ENCODE data around the gene SCGB2A2.

DNA sequence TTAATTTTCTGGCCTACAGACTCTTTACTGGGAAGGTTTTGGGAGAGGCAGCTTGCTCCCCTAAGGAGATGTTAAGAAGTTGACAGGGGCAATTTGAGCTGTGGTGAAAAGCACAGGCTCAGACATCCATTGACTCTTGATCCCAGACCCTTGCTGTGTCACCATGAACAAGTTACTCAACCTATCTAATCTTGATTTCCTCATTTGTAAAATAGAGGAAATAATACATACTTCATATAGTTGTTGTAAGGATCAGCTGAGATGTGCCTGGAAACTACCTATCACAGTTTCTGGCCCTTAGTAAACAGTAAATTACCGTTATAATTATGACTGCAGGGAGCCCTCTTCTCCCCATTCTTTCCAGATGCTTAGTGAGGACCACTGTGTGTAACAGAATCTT, 45.5 kb downstream of the SCGB2A2 start:
- TF ChIP-seq POLR2A (IDR thresholded peaks at IDR 0.05; ENCODE audit: low read length) (no peak), GATA1 (IDR thresholded peaks at IDR 0.05; ENCODE audit: low read depth, low read length) (no peak)
